SK-N-SH (cell line): Measurements from ENCODE around the gene KRTAP9-4. TPM values are rescaled to one million over a fixed set of nuclear protein-coding genes. Genes with fewer than 3 reads are reported as not detected.

Source experiments
- CTCF ChIA-PET: fragments of 300-600, 350-600 bp; formaldehyde crosslinking; extraction: SDS; loops from one replicate; lab custom pipeline; 2021; lab: Yijun Ruan, JAX
- POLR2A ChIA-PET: fragments of 350-600 bp; sonication (Branson Sonifier 250); formaldehyde crosslinking; extraction: SDS; loops from one replicate; lab custom pipeline; 2020; ENCODE audit warnings: antibody characterized with exemption, inconsistent platforms; lab: Yijun Ruan, JAX
- DNase-seq: peaks from one replicate; pipeline ENCODE4 v3.0.0; 2012
- H2AFZ ChIP-seq: fragments of 200-600 bp; sonication (generic); 2 replicates; pipeline ENCODE4 v1.8.1; 2016; ENCODE audit warnings: antibody characterized with exemption, mild to moderate bottlenecking, low read depth
- H3F3A ChIP-seq: fragments of 200-600 bp; sonication (generic); replicated peaks from 2 replicates; pipeline ENCODE3; 2016; ENCODE audit warnings: antibody characterized with exemption, mild to moderate bottlenecking; ENCODE audit not compliant: insufficient read depth
- H3K27ac ChIP-seq, 2 experiments: fragments of 200-500 bp in 1 of 2; fragments of 200-600 bp in 1 of 2; sonication (Bioruptor generic) in 1 of 2; sonication (generic), shearing (Covaris generic) in 1 of 2; 2 replicates each; pipeline versions ENCODE4 v1.5.1 to v1.6.1; 2014 to 2016; ENCODE audit warnings: low read depth in 2 of 2, inconsistent platforms in 1 of 2, low read length in 1 of 2, mild to moderate bottlenecking in 1 of 2, mixed read lengths in 1 of 2
- H3K27me3 ChIP-seq: fragments of 200-600 bp; sonication (generic), shearing (Covaris generic); 2 replicates; pipeline ENCODE4 v1.6.1; 2016; ENCODE audit warnings: mixed run types; ENCODE audit not compliant: insufficient read depth
- H3K36me3 ChIP-seq, 2 experiments: fragments of 200-500 bp in 1 of 2; fragments of 200-600 bp in 1 of 2; sonication (Bioruptor generic) in 1 of 2; sonication (generic) in 1 of 2; replicated peaks in 1 of 2; 2 replicates each; pipeline versions ENCODE3 to v1.5.1; 2014 to 2016; ENCODE audit warnings: low read length in 1 of 2, mild to moderate bottlenecking in 1 of 2; ENCODE audit not compliant: insufficient read depth in 2 of 2, control insufficient read depth in 1 of 2
- H3K4me1 ChIP-seq, 2 experiments: fragments of 200-500 bp in 1 of 2; fragments of 200-600 bp in 1 of 2; sonication (Bioruptor generic) in 1 of 2; sonication (generic), shearing (Covaris generic) in 1 of 2; 2 replicates each; pipeline versions ENCODE4 v1.5.1 to v1.6.1; 2014 to 2016; ENCODE audit warnings: low read depth in 1 of 2, low read length in 1 of 2, mixed run types in 1 of 2; ENCODE audit not compliant: insufficient read depth in 2 of 2, control insufficient read depth in 1 of 2
- H3K4me2 ChIP-seq: fragments of 200-600 bp; sonication (generic), shearing (Covaris generic); 2 replicates; pipeline ENCODE4 v1.6.1; 2017; ENCODE audit warnings: mixed run types
- H3K4me3 ChIP-seq, 2 experiments: fragments of 200-500 bp in 1 of 2; fragments of 200-600 bp in 1 of 2; sonication (Bioruptor generic) in 1 of 2; sonication (generic), shearing (Covaris generic) in 1 of 2; 2 replicates each; pipeline versions ENCODE4 v1.5.1 to v1.8.1; 2014 to 2016; ENCODE audit warnings: low read depth in 2 of 2, inconsistent platforms in 1 of 2, low read length in 1 of 2, mild to moderate bottlenecking in 1 of 2, mixed read lengths in 1 of 2, moderate library complexity in 1 of 2
- H3K79me2 ChIP-seq: fragments of 200-600 bp; sonication (generic); 2 replicates; pipeline ENCODE4 v1.8.1; 2017; ENCODE audit warnings: mild to moderate bottlenecking; ENCODE audit not compliant: insufficient read depth
- H3K9ac ChIP-seq: fragments of 200-600 bp; sonication (generic); 2 replicates; pipeline ENCODE4 v1.6.1; 2017; ENCODE audit warnings: mixed run types
- H3K9me2 ChIP-seq: fragments of 200-600 bp; sonication (generic); 2 replicates; pipeline ENCODE4 v1.6.1; 2017; ENCODE audit warnings: mixed run types
- H3K9me3 ChIP-seq: fragments of 200-600 bp; sonication (generic); 2 replicates; pipeline ENCODE4 v1.6.1; 2017; ENCODE audit warnings: mixed run types, mild to moderate bottlenecking, moderate library complexity
- H4K20me1 ChIP-seq: fragments of 200-600 bp; sonication (generic); 2 replicates; pipeline ENCODE4 v1.6.1; 2017; ENCODE audit warnings: mild to moderate bottlenecking, mixed run types; ENCODE audit not compliant: insufficient read depth
- CTCF ChIP-seq: fragments of 200-600 bp; sonication (generic); IDR thresholded peaks from 2 replicates; pipeline ENCODE4 v1.6.1; 2017; ENCODE audit warnings: antibody characterized with exemption, mild to moderate bottlenecking, moderate library complexity
- ELF1 ChIP-seq: IDR thresholded peaks from 2 replicates; pipeline ENCODE4 v1.4.0; 2012
- EZH2phosphoT487 ChIP-seq: fragments of 200-600 bp; sonication (generic); IDR thresholded peaks from 2 replicates; pipeline ENCODE4 v1.6.1; 2017; ENCODE audit warnings: low read depth, mixed run types, mild to moderate bottlenecking, antibody characterized with exemption, moderate library complexity, borderline replicate concordance
- FOXJ3 ChIP-seq: sonication (generic); formaldehyde crosslinking; IDR thresholded peaks from 2 replicates; pipeline ENCODE4 v1.5.1; 2020; ENCODE audit warnings: mild to moderate bottlenecking, missing genetic modification reagents
- FOXM1 ChIP-seq: IDR thresholded peaks from 2 replicates; pipeline ENCODE4 v1.4.0; 2012; ENCODE audit warnings: low read depth, mild to moderate bottlenecking
- GABPA ChIP-seq: IDR thresholded peaks from 2 replicates; pipeline ENCODE4 v1.4.0; 2012; ENCODE audit warnings: low read depth, mild to moderate bottlenecking
- GATA2 ChIP-seq: sonication (generic); formaldehyde crosslinking; IDR thresholded peaks from 2 replicates; pipeline ENCODE4 v1.5.0; 2020; ENCODE audit warnings: mild to moderate bottlenecking, missing genetic modification reagents
- JUND ChIP-seq: IDR thresholded peaks from 2 replicates; pipeline ENCODE4 v1.4.0; 2012
- MEF2A ChIP-seq: IDR thresholded peaks from 2 replicates; pipeline ENCODE4 v1.4.0; 2012; ENCODE audit warnings: low read depth, borderline replicate concordance
- MXI1 ChIP-seq: IDR thresholded peaks from 2 replicates; pipeline ENCODE4 v1.6.1; 2012; ENCODE audit warnings: mild to moderate bottlenecking, low read depth, low read length, improper control_type of control experiment
- NRF1 ChIP-seq: IDR thresholded peaks from 2 replicates; pipeline ENCODE4 v1.6.1; 2012; ENCODE audit warnings: low read depth, mild to moderate bottlenecking, low read length
- RAD21 ChIP-seq: IDR thresholded peaks from 2 replicates; pipeline ENCODE4 v1.6.1; 2012; ENCODE audit warnings: mild to moderate bottlenecking, low read length
- RCOR1 ChIP-seq: fragments of 150-350 bp; IDR thresholded peaks from 2 replicates; pipeline ENCODE4 v1.6.1; 2017; ENCODE audit warnings: antibody characterized with exemption, low read length
- REST ChIP-seq: IDR thresholded peaks from 2 replicates; pipeline ENCODE4 v1.6.1; 2012; ENCODE audit warnings: mild to moderate bottlenecking, low read depth, low read length, moderate library complexity
- SIN3A ChIP-seq: IDR thresholded peaks from 2 replicates; pipeline ENCODE4 v1.6.1; 2012; ENCODE audit warnings: low read depth, mild to moderate bottlenecking, low read length, moderate library complexity, borderline replicate concordance
- USF2 ChIP-seq: fragments of 150-350 bp; IDR thresholded peaks from 2 replicates; pipeline ENCODE4 v1.6.1; 2017; ENCODE audit warnings: antibody characterized with exemption, low read length, low read depth, borderline replicate concordance
- YY1 ChIP-seq: IDR thresholded peaks from 2 replicates; pipeline ENCODE4 v1.4.0; 2012; ENCODE audit warnings: low read depth, mild to moderate bottlenecking
- polyA plus RNA-seq, 3 experiments: library from polyadenylated mRNA; depleted of rRNA; stranded (reverse); fragments of >200 nt; gene quantifications; 2 replicates each; pipeline ENCODE4 v1.2.3, GENCODE V29; 2012
- TF ChIP-seq, protein P1 (sequence below): fragments of 150-350 bp; IDR thresholded peaks from 2 replicates; pipeline ENCODE4 v1.6.1; 2016; ENCODE audit warnings: mild to moderate bottlenecking, low read depth, low read length
- TF ChIP-seq, protein P2 (sequence below): IDR thresholded peaks from 2 replicates; pipeline ENCODE4 v1.4.0; 2012; ENCODE audit warnings: low read depth

The KRTAP9-4 gene
- polyA plus RNA-seq, 1 of the 3 experiments (the other 2 are of a cell fraction), result not detected

DNA sequence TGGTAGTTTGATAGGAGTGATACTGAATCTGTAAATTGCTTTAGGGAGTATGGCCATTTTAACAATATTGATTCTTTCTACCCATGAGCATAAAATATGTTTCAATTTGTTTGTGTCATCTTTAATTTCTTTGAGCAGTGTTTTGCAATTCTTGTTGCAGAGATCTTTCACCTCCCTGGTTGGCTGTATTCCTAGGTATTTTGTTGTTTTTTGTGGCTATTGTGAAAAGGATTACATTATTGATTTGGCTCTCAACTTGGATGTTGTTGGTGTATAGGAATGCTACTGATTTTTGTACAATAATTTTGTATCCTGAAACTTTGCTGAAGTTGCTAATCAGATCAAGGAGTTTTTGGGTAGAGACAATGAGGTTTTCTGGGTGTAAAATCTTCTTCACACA is 8.9 kb downstream of the KRTAP9-4 start:
- no peaks in the 10 kb centered on the region for H4K20me1 ChIP-seq
- no peak overlapping the region for H3K9ac ChIP-seq
- H3K4me2 ChIP-seq, result no peak overlapping the region
- TF ChIP-seq FOXJ3 (no peak), RAD21 (no peak), MXI1 (no peak), NRF1 (no peak), YY1 (no peak), MEF2A (no peak), EZH2phosphoT487 (no peak), JUND (no peak), GABPA (no peak), RCOR1 (no peak), GATA2 (CRISPR knock-in tag) (no peak), CTCF (no peak), USF2 (no peak), ELF1 (no peak), FOXM1 (no peak), SIN3A (no peak), REST (no peak)
- TF ChIP-seq, protein P1, sequence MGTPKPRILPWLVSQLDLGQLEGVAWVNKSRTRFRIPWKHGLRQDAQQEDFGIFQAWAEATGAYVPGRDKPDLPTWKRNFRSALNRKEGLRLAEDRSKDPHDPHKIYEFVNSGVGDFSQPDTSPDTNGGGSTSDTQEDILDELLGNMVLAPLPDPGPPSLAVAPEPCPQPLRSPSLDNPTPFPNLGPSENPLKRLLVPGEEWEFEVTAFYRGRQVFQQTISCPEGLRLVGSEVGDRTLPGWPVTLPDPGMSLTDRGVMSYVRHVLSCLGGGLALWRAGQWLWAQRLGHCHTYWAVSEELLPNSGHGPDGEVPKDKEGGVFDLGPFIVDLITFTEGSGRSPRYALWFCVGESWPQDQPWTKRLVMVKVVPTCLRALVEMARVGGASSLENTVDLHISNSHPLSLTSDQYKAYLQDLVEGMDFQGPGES, result no peak
- TF ChIP-seq, protein P2, sequence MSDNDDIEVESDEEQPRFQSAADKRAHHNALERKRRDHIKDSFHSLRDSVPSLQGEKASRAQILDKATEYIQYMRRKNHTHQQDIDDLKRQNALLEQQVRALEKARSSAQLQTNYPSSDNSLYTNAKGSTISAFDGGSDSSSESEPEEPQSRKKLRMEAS, result no peak
- H3K9me3 ChIP-seq, result no peaks in the 10 kb centered on the region
- no peak for DNase-seq
- H3K27ac ChIP-seq, result no peak overlapping the region
- ChIA-PET POLR2A (no interaction called here), CTCF (no interaction called here)
- no peak overlapping the region for H2AFZ ChIP-seq
- peaks cover 3% of the 10 kb centered on the region for H3F3A ChIP-seq
- H3K4me3 ChIP-seq, result no peak overlapping the region
- H3K4me1 ChIP-seq, result no peaks in the 10 kb centered on the region
- H3K27me3 ChIP-seq, result peaks cover 23% of the 10 kb centered on the region; the same call in 1 of the 2 replicates
- no peaks in the 10 kb centered on the region for H3K79me2 ChIP-seq
- no peaks in the 10 kb centered on the region for H3K9me2 ChIP-seq
- H3K36me3 ChIP-seq, result no peaks in the 10 kb centered on the region
